Measurements from ENCODE around the gene TSHZ2.

- TF ChIP-seq POLR2A (IDR thresholded peaks at IDR 0.05) (no peak), CTCF (IDR thresholded peaks at IDR 0.05) (no peak)
Observed at GRCh38 chr20:53335555-53335954, 363.4 kb downstream of the TSHZ2 start.

All from heart left ventricle (tissue), 13 donors.